Keratinocyte (primary cell): ENCODE data around the gene FGF18. TPM values are rescaled to one million over a fixed set of nuclear protein-coding genes. Genes with fewer than 3 reads are reported as not detected.

ENCODE experiments used
- DNase-seq: peaks from one replicate; pipeline ENCODE4 v3.0.0-alpha.2; 2011; ENCODE audit warnings: low read depth, missing footprints, low spot score
- FAIRE-seq: peaks from 2 replicates; lab custom pipeline; 2011; peaks lifted over from hg19 to GRCh38; lab: Jason Lieb, UNC
- H2AFZ ChIP-seq: 2 replicates; pipeline ENCODE4 v1.6.0; 2012; ENCODE audit warnings: low read length, control low read depth, inconsistent platforms; ENCODE audit not compliant: control insufficient read depth
- H3K27ac ChIP-seq: 2 replicates; pipeline ENCODE4 v1.5.1; 2011; ENCODE audit warnings: low read length; ENCODE audit not compliant: control insufficient read depth, insufficient read depth
- H3K27me3 ChIP-seq: 3 replicates; pipeline ENCODE4 v1.6.0; 2011; ENCODE audit warnings: low read length; ENCODE audit not compliant: control insufficient read depth, insufficient read depth; ENCODE audit errors: extremely low read depth
- H3K36me3 ChIP-seq, 2 experiments: 2 replicates in 1 of 2; 3 replicates in 1 of 2; pipeline ENCODE4 v1.5.1; 2011; ENCODE audit warnings: low read length in 2 of 2, mild to moderate bottlenecking in 1 of 2; ENCODE audit not compliant: control insufficient read depth in 2 of 2, insufficient read depth in 2 of 2; ENCODE audit errors: extremely low read depth in 1 of 2
- H3K4me1 ChIP-seq: 3 replicates; pipeline ENCODE4 v1.5.1; 2011; ENCODE audit warnings: low read length; ENCODE audit not compliant: control insufficient read depth, insufficient read depth; ENCODE audit errors: extremely low read depth
- H3K4me2 ChIP-seq: 3 replicates; pipeline ENCODE4 v1.6.0; 2011; ENCODE audit warnings: low read depth, low read length; ENCODE audit not compliant: control insufficient read depth, insufficient read depth; ENCODE audit errors: extremely low read depth
- H3K4me3 ChIP-seq, 3 experiments: fragments of 200-600 bp in 1 of 3; sonication (generic) in 1 of 3; 2 replicates in 2 of 3; 3 replicates in 1 of 3; pipeline ENCODE4 v1.5.1; 2011 to 2016; ENCODE audit warnings: low read length in 3 of 3, mild to moderate bottlenecking in 3 of 3, control low read depth in 2 of 3, inconsistent platforms in 1 of 3, low read depth in 1 of 3, mixed read lengths in 1 of 3, mixed run types in 1 of 3, moderate library complexity in 1 of 3; ENCODE audit not compliant: control insufficient read depth in 2 of 3, insufficient read depth in 2 of 3; ENCODE audit errors: extremely low read depth in 1 of 3
- H3K79me2 ChIP-seq: 2 replicates; pipeline ENCODE4 v1.6.0; 2012; ENCODE audit warnings: low read length; ENCODE audit not compliant: control insufficient read depth, insufficient read depth
- H3K9ac ChIP-seq: 3 replicates; pipeline ENCODE4 v1.6.0; 2011; ENCODE audit warnings: low read length; ENCODE audit not compliant: control insufficient read depth, insufficient read depth; ENCODE audit errors: extremely low read depth
- H3K9me1 ChIP-seq: 3 replicates; pipeline ENCODE4 v1.6.0; 2011; ENCODE audit warnings: low read length; ENCODE audit not compliant: control insufficient read depth, insufficient read depth; ENCODE audit errors: extremely low read depth
- H3K9me3 ChIP-seq: 2 replicates; pipeline ENCODE4 v1.5.1; 2012; ENCODE audit warnings: low read depth, low read length; ENCODE audit not compliant: control insufficient read depth
- H4K20me1 ChIP-seq: 3 replicates; pipeline ENCODE4 v1.6.0; 2011; ENCODE audit warnings: low read length; ENCODE audit not compliant: control insufficient read depth, insufficient read depth; ENCODE audit errors: extremely low read depth
- CTCF ChIP-seq, 3 experiments: IDR thresholded peaks in 1 of 3; conservative IDR thresholded peaks in 1 of 3; optimal IDR thresholded peaks in 1 of 3; 2 replicates in 2 of 3; 3 replicates in 1 of 3; pipeline versions ENCODE3 to v1.5.1; 2011; ENCODE audit warnings: low read length in 3 of 3, mild to moderate bottlenecking in 3 of 3, moderate library complexity in 2 of 3, control low read depth in 1 of 3, inconsistent platforms in 1 of 3; ENCODE audit not compliant: insufficient read depth in 2 of 3; ENCODE audit errors: extremely low read depth in 1 of 3
- EZH2 ChIP-seq: IDR thresholded peaks from one replicate; pipeline ENCODE4 v1.6.1; 2012; ENCODE audit warnings: inconsistent platforms, mild to moderate bottlenecking, low read length, moderate library complexity
- dilution Hi-C: fragments of 300-500 bp; cut with MboI; formaldehyde crosslinking; loops from one replicate; pipeline ENCODE4 v1.7.0; 2020; ENCODE audit warnings: low sequenced_read_pairs; ENCODE audit not compliant: extremely low pct_ligation_motif_present
- polyA plus RNA-seq, 5 experiments: library from polyadenylated mRNA; depleted of rRNA in 3 of 5; stranded (reverse) in 3 of 5; stranded (forward) in 1 of 5; unstranded in 1 of 5; fragments of >200 nt; gene quantifications; 1 replicate in 1 of 5; 2 replicates in 3 of 5; 3 replicates in 1 of 5; pipeline versions ENCODE4 v1.2.1 to v1.2.3, GENCODE V29; 2011 to 2012; ENCODE audit warnings: missing spikeins in 2 of 5, low read depth in 1 of 5, low replicate concordance in 1 of 5

The FGF18 gene
- polyA plus RNA-seq, 1 donor (not counting 4 experiments of a cell fraction or from before 2014, with no cell fraction given): 0.05 TPM

GRCh38 chr5:171447226-171447625 lies 27.8 kb downstream of the FGF18 start:
- dilution Hi-C loops: no loop called here
- H3K4me3 ChIP-seq: no peak overlapping the region
- no peaks in the 10 kb centered on the region for H3K9me3 ChIP-seq
- H3K79me2 ChIP-seq: no peaks in the 10 kb centered on the region
- H3K27me3 ChIP-seq: peaks cover 4% of the 10 kb centered on the region
- no peaks in the 10 kb centered on the region for H3K9me1 ChIP-seq
- no peaks in the 10 kb centered on the region for H3K36me3 ChIP-seq
- DNase-seq (no peak), FAIRE-seq (no peak)
- TF ChIP-seq EZH2 (no peak), CTCF (optimal IDR thresholded peaks at IDR 0.05 in 1 of 3, IDR thresholded peaks at IDR 0.05 in 1 of 3, conservative IDR thresholded peaks at IDR 0.05 in 1 of 3; ENCODE audit: extremely low read depth in 1 of 3, insufficient read depth in 2 of 3, low read length in 3 of 3) (no peak)
- H3K4me2 ChIP-seq: no peak overlapping the region
- no peaks in the 10 kb centered on the region for H4K20me1 ChIP-seq
- H3K4me1 ChIP-seq: peaks cover 2% of the 10 kb centered on the region
- no peak overlapping the region for H2AFZ ChIP-seq
- H3K27ac ChIP-seq: no peak overlapping the region
- H3K9ac ChIP-seq: no peak overlapping the region

GRCh38 chr5:171449426-171449825 lies 30.0 kb downstream of the FGF18 start:
- Histone ChIP-seq H3K4me2 (no peak overlapping the region), H3K9me1 (no peaks in the 10 kb centered on the region)

More at GRCh38 chr5:171449426-171449825, 30.0 kb downstream of the FGF18 start:
- no peak for TF ChIP-seq EZH2
- TF ChIP-seq CTCF (optimal IDR thresholded peaks at IDR 0.05 in 1 of 3, IDR thresholded peaks at IDR 0.05 in 1 of 3, conservative IDR thresholded peaks at IDR 0.05 in 1 of 3; ENCODE audit: extremely low read depth in 1 of 3, insufficient read depth in 2 of 3, low read length in 3 of 3): no peak
- DNase-seq (no peak), FAIRE-seq (no peak)
- Histone ChIP-seq H3K4me3 (no peak overlapping the region), H3K9me3 (no peaks in the 10 kb centered on the region), H3K9ac (no peak overlapping the region), H3K36me3 (no peaks in the 10 kb centered on the region), H3K27me3 (peaks cover 4% of the 10 kb centered on the region), H4K20me1 (no peaks in the 10 kb centered on the region), H3K4me1 (peaks cover 2% of the 10 kb centered on the region), H3K79me2 (no peaks in the 10 kb centered on the region), H2AFZ (no peak overlapping the region), H3K27ac (no peak overlapping the region)
- dilution Hi-C loops: no loop called here
